Stomach (tissue), 9 donors: ENCODE data around the gene PRR5L. TPM values are rescaled to one million over a fixed set of nuclear protein-coding genes. Genes with fewer than 3 reads are reported as not detected.

ENCODE experiments used
- DNase-seq, 2 donors: peaks; one replicate each; pipeline versions ENCODE4 v3.0.0 to v3.0.0-alpha.2; 2013 to 2019
- H3K27ac ChIP-seq, 5 donors: fragments of 200-600 bp in 4 of 5; sonication (generic) in 4 of 5; one replicate each; pipeline ENCODE4 v1.5.1; 2013 to 2019; ENCODE audit warnings: mild to moderate bottlenecking in 1 of 5, moderate library complexity in 1 of 5
- H3K27me3 ChIP-seq, 3 donors: fragments of 200-600 bp; sonication (generic); one replicate each; pipeline ENCODE4 v1.5.1; 2017 to 2019; ENCODE audit warnings: mixed run types in 1 of 3
- H3K36me3 ChIP-seq, 4 donors: fragments of 200-600 bp; sonication (generic); 1 replicate in 3 of 4; 2 replicates in 1 of 4; pipeline ENCODE4 v1.5.1; 2016 to 2019
- H3K4me1 ChIP-seq, 4 donors: fragments of 200-600 bp; sonication (generic); one replicate each; pipeline ENCODE4 v1.5.1; 2016 to 2019
- H3K4me3 ChIP-seq, 4 donors: fragments of 200-600 bp; sonication (generic) in 3 of 4; one replicate each; pipeline ENCODE4 v1.5.1; 2016 to 2019; ENCODE audit warnings: mild to moderate bottlenecking in 1 of 4
- H3K9me3 ChIP-seq, 4 donors: fragments of 200-600 bp; sonication (generic); one replicate each; pipeline ENCODE4 v1.5.1; 2016 to 2019
- CTCF ChIP-seq, 7 experiments: fragments of 450-650 bp in 4 of 7; fragments of 200-600 bp in 3 of 7; sonication (generic) in 3 of 7; IDR thresholded peaks; one replicate each; pipeline ENCODE4 v1.5.1; 2016 to 2019; ENCODE audit warnings: antibody characterized with exemption in 7 of 7, control low read depth in 2 of 7, mild to moderate bottlenecking in 1 of 7
- EP300 ChIP-seq: sonication (generic); formaldehyde crosslinking; IDR thresholded peaks from one replicate; pipeline ENCODE4 v1.6.1; 2017; ENCODE audit warnings: antibody characterized with exemption
- POLR2A ChIP-seq, 4 donors: fragments of 450-650 bp; IDR thresholded peaks; one replicate each; pipeline ENCODE4 v1.6.1; 2016; ENCODE audit warnings: antibody characterized with exemption in 4 of 4, control low read depth in 2 of 4, mild to moderate bottlenecking in 1 of 4, moderate library complexity in 1 of 4
- POLR2AphosphoS5 ChIP-seq, 3 donors: sonication (generic); formaldehyde crosslinking; IDR thresholded peaks; one replicate each; pipeline ENCODE4 v1.6.1; 2016; ENCODE audit warnings: antibody characterized with exemption in 3 of 3
- WGBS, 5 donors: extraction: QIAGEN DNeasy Blood & Tissue Kit in 3 of 5; methylation state at CpG; one replicate each; pipeline versions ENCODE4 v1.1.5 to v1.1.7; 2013 to 2018; 5-methylcytosine and 5-hydroxymethylcytosine counted together
- intact Hi-C: fragments of 100-400 bp; cut with DNase I; formaldehyde crosslinking; loops from one replicate; pipeline ENCODE4 v1.15.1; 2023; ENCODE audit warnings: low total_unique reads
- polyA plus RNA-seq, 3 donors: library from polyadenylated mRNA; stranded (reverse); fragments of 200-250 nt; gene quantifications; one replicate each; pipeline ENCODE4 v1.2.3, GENCODE V29; 2013
- total RNA-seq, 5 donors: library from RNA; depleted of rRNA; stranded (reverse); fragments of >200 nt; gene quantifications; one replicate each; pipeline versions ENCODE4 v1.1.0 to v1.2.3, GENCODE V29; 2014 to 2016
- donor health status: healthy with polysubstance abuse.
- donor health status: Bipolar disorder and iron deficiency.
- donor health status: healthy.

The PRR5L gene
- total and polyA plus RNA-seq, 8 donors: 1.4 to 274 (median 2.4) TPM; not detected in 1

- 75 to 98% (median 97%) methylated on average over 3 of the region's 3 CpGs for WGBS, 5 donors
- H3K4me1 ChIP-seq: no peaks in the 10 kb centered on the region
- DNase-seq: no peak
- no peaks in the 10 kb centered on the region for H3K27me3 ChIP-seq
- peaks cover 0 to 12% (median 0%) of the 10 kb centered on the region in 4 donors for H3K36me3 ChIP-seq
- intact Hi-C loops: no loop called here
- H3K4me3 ChIP-seq: no peak overlapping the region
- no peak for TF ChIP-seq EP300
- TF ChIP-seq CTCF (IDR thresholded peaks at IDR 0.05): no peak
- no peak for TF ChIP-seq POLR2AphosphoS5 (IDR thresholded peaks at IDR 0.05)
- no peak for TF ChIP-seq POLR2A (IDR thresholded peaks at IDR 0.05)
- H3K27ac ChIP-seq: no peak overlapping the region
- no peaks in the 10 kb centered on the region for H3K9me3 ChIP-seq
These were observed 141.3 kb downstream of the PRR5L start for GRCh38 chr11:36437413-36437812.

GRCh38 chr11:36438126-36438525, 142.0 kb downstream of the PRR5L start:
- no peak for DNase-seq
- Histone ChIP-seq H3K27ac (no peak overlapping the region), H3K4me3 (no peak overlapping the region), H3K4me1 (no peaks in the 10 kb centered on the region), H3K27me3 (no peaks in the 10 kb centered on the region), H3K9me3 (no peaks in the 10 kb centered on the region), H3K36me3 (peaks cover 0 to 12% (median 0%) of the 10 kb centered on the region in 4 donors)
- no peak for TF ChIP-seq EP300
- no peak for TF ChIP-seq POLR2AphosphoS5 (IDR thresholded peaks at IDR 0.05)
- no peak for TF ChIP-seq CTCF (IDR thresholded peaks at IDR 0.05)
- TF ChIP-seq POLR2A (IDR thresholded peaks at IDR 0.05): no peak
- intact Hi-C loops: no loop called here
- 90 to 96% (median 95%) methylated on average over 5 of the region's 5 CpGs for WGBS, 5 donors

- DNase-seq: no peak
- H3K27ac ChIP-seq: no peak overlapping the region
- intact Hi-C loops: no loop called here
- no peaks in the 10 kb centered on the region for H3K9me3 ChIP-seq
- H3K4me1 ChIP-seq: no peaks in the 10 kb centered on the region
- H3K4me3 ChIP-seq: no peak overlapping the region
- H3K36me3 ChIP-seq: peaks cover 0 to 15% (median 0%) of the 10 kb centered on the region in 4 donors
- H3K27me3 ChIP-seq: no peaks in the 10 kb centered on the region
- WGBS, 5 donors: 89 to 97% (median 93%) methylated on average over 1 to 2 of the region's 2 CpGs
- TF ChIP-seq EP300 (no peak), CTCF (IDR thresholded peaks at IDR 0.05) (no peak), POLR2AphosphoS5 (IDR thresholded peaks at IDR 0.05) (no peak), POLR2A (IDR thresholded peaks at IDR 0.05) (no peak)
These were observed 145.6 kb downstream of the PRR5L start for GRCh38 chr11:36441610-36442208.

GRCh38 chr11:36443661-36444060, 147.6 kb downstream of the PRR5L start:
- TF ChIP-seq CTCF (IDR thresholded peaks at IDR 0.05) (no peak), EP300 (no peak), POLR2A (IDR thresholded peaks at IDR 0.05) (no peak), POLR2AphosphoS5 (IDR thresholded peaks at IDR 0.05) (no peak)
- H3K4me1 ChIP-seq: no peaks in the 10 kb centered on the region
- H3K4me3 ChIP-seq: no peak overlapping the region
- peaks cover 0 to 8% (median 0%) of the 10 kb centered on the region in 4 donors for H3K36me3 ChIP-seq
- no peaks in the 10 kb centered on the region for H3K9me3 ChIP-seq
- no peak for DNase-seq
- H3K27me3 ChIP-seq: no peaks in the 10 kb centered on the region
- no peak overlapping the region for H3K27ac ChIP-seq
- 88 to 97% (median 90%) methylated on average over 2 of the region's 2 CpGs for WGBS, 5 donors
- intact Hi-C loops: no loop called here
